Prostate gland (tissue), 2 donors: ENCODE data around the gene CTBP2.

ENCODE experiments used
- CTCF ChIP-seq, 4 experiments: fragments of 200-600 bp in 2 of 4; fragments of 450-650 bp in 2 of 4; sonication (generic) in 2 of 4; IDR thresholded peaks; 1 replicate in 3 of 4; 2 replicates in 1 of 4; pipeline ENCODE4 v1.5.1; 2016 to 2019; ENCODE audit warnings: antibody characterized with exemption in 4 of 4, mild to moderate bottlenecking in 2 of 4, moderate library complexity in 2 of 4
- POLR2A ChIP-seq: fragments of 450-650 bp; IDR thresholded peaks from one replicate; pipeline ENCODE4 v1.6.1; 2016; ENCODE audit warnings: antibody characterized with exemption, mild to moderate bottlenecking

DNA sequence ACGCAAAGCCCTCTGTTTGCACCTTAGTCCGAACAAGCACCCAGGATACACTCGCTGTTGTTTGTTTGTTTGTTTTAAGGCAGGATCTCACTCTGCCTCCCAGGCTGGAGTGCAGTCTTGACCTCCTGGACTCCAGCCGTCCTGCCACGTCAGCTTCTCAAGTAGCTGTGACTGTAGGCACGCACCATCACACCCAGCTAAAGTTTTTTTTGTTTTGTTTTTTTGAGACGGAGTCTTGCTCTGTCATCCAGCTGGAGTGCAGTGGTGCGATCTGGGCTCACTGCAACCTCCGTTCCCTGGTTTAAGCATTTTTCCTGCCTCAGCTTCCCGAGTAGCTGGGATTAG is 76.8 kb downstream of the CTBP2 start:
- TF ChIP-seq CTCF (IDR thresholded peaks at IDR 0.05): no peak
- TF ChIP-seq POLR2A: no peak
